Caco-2 (cell line): ENCODE measurements around the gene PUM1. TPM values are rescaled to one million over a fixed set of nuclear protein-coding genes. Genes with fewer than 3 reads are reported as not detected.
A peak's percentile ranks its signal among the peaks of the same experiment; 100 is the strongest.
"Not testable (repeated sequence)": the region's sequence is repeated elsewhere in the genome, so short reads cannot be mapped to it uniquely, and the experiment has no call there.

ENCODE experiments used
- BruUV-seq: library from RNA; stranded (reverse); fragments of 400-500 nt; replicated peaks from 2 replicates; lab custom pipeline; 2021; lab: Mats Ljungman, UMichigan
- CTCF ChIA-PET: fragments of 300-600 bp; sonication (Branson Sonifier 250); formaldehyde crosslinking; loops from one replicate; lab custom pipeline; 2022; ENCODE audit warnings: antibody characterized with exemption; lab: Charles Lee
- POLR2A ChIA-PET: fragments of 300-600 bp; sonication (Branson Sonifier 250); formaldehyde crosslinking; loops from one replicate; lab custom pipeline; 2022; ENCODE audit warnings: antibody characterized with exemption; lab: Charles Lee
- DNase-seq, 2 experiments: peaks; one replicate each; pipeline versions ENCODE4 v3.0.0 to v3.0.0-alpha.2; 2020 to 2022
- H3K27me3 ChIP-seq: replicated peaks from 2 replicates; pipeline ENCODE4 v1.6.0; 2011; ENCODE audit warnings: low read length; ENCODE audit not compliant: control insufficient read depth, insufficient read depth
- H3K36me3 ChIP-seq: 2 replicates; pipeline ENCODE4 v1.5.1; 2011; ENCODE audit warnings: low read length; ENCODE audit not compliant: control insufficient read depth, insufficient read depth
- H3K4me1 ChIP-seq: fragments of 250-450 bp; sonication (Bioruptor Pico); 2 replicates; pipeline ENCODE4 v1.5.1; 2020; ENCODE audit warnings: mild to moderate bottlenecking
- H3K4me3 ChIP-seq: 2 replicates; pipeline ENCODE4 v1.5.1; 2011; ENCODE audit warnings: low read depth, mild to moderate bottlenecking, control low read depth, low read length
- H3K9me3 ChIP-seq: fragments of 250-450 bp; sonication (Bioruptor Pico); 2 replicates; pipeline ENCODE4 v1.5.1; 2020; ENCODE audit warnings: mild to moderate bottlenecking, moderate library complexity
- H3K27ac Mint-ChIP-seq: one replicate; pipeline ENCODE4 v1.8.0; 2022; ENCODE audit warnings: mixed read lengths; ENCODE audit not compliant: unreplicated experiment
- H3K27me3 Mint-ChIP-seq: one replicate; pipeline ENCODE4 v1.8.0; 2022; ENCODE audit warnings: mixed read lengths; ENCODE audit not compliant: insufficient read depth, unreplicated experiment
- H3K36me3 Mint-ChIP-seq: one replicate; pipeline ENCODE4 v1.8.0; 2022; ENCODE audit warnings: mild to moderate bottlenecking, mixed read lengths; ENCODE audit not compliant: insufficient read depth, unreplicated experiment
- H3K4me1 Mint-ChIP-seq: one replicate; pipeline ENCODE4 v1.8.0; 2022; ENCODE audit warnings: low read depth, mixed read lengths; ENCODE audit not compliant: unreplicated experiment
- H3K4me3 Mint-ChIP-seq: one replicate; pipeline ENCODE4 v1.8.0; 2022; ENCODE audit warnings: mild to moderate bottlenecking, moderate library complexity, mixed read lengths; ENCODE audit not compliant: unreplicated experiment
- H3K9me3 Mint-ChIP-seq: one replicate; pipeline ENCODE4 v1.8.0; 2022; ENCODE audit warnings: mixed read lengths; ENCODE audit not compliant: unreplicated experiment
- intact Hi-C: fragments of 100-400 bp; cut with micrococcal nuclease; formaldehyde crosslinking; loops from one replicate; pipeline ENCODE4 v1.10.0; 2022; ENCODE audit not compliant: unreplicated experiment
- total RNA-seq: library from RNA; stranded (reverse); gene quantifications from 2 replicates; pipeline ENCODE4 v1.2.3, GENCODE V29; 2022
- TF ChIP-seq, protein P1 (sequence below), 2 experiments: fragments of 200-600 bp in 1 of 2; IDR thresholded peaks; 1 replicate in 1 of 2; 2 replicates in 1 of 2; pipeline versions ENCODE4 v1.5.1 to v1.8.0; 2011 to 2022; ENCODE audit warnings: antibody characterized with exemption in 1 of 2, control low read depth in 1 of 2, inconsistent platforms in 1 of 2, low read depth in 1 of 2, low read length in 1 of 2, mild to moderate bottlenecking in 1 of 2, moderate library complexity in 1 of 2; ENCODE audit not compliant: insufficient read depth in 1 of 2, severe bottlenecking in 1 of 2, unreplicated experiment in 1 of 2

The PUM1 gene
- total RNA-seq, 1 experiment from 2014 or later: 93.7 TPM

DNA sequence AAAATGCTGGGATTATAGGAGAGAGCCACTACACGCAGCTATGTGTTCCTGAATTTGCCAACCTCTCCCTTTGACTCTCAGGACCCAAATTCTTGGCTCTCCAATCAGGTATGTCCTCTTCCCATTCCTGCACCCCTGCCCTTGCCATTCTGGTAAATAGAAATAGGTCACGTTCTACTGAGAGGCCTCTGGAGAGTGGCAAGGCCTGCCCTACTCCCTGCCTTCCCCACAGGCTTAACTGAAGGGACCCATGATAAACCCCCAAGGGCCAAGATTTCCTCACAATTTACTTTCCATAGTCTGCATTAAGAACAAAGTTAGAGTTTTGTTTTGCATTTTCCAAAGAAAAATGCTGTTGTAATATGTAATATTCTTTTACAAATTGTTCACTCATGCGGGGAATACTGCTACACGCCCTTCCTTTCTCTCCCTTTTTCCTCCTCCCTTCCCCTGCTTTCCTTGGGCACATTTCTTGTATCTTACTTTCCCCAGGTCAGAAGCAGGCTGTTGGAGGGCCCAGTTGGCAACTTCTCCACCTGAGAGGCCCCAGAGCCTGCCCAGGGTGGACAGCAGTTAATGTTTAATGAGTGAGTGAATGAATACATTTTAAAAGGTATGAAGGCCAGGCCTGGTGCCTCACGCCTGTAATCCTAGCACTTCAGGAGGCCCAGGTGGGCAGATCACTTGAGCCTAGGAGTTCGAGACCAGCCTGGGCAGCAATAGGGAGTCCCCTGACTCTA lies 33.9 kb upstream of the PUM1 start:
- BruUV-seq: no TSS peak
- no peaks in the 10 kb centered on the region for H3K9me3 Mint-ChIP-seq
- DNase-seq: peak; percentile 24 to 46
- CTCF ChIA-PET: no interaction called here
- H3K36me3 ChIP-seq: no peaks in the 10 kb centered on the region
- no peaks in the 10 kb centered on the region for H3K9me3 ChIP-seq
- no peaks in the 10 kb centered on the region for H3K36me3 Mint-ChIP-seq
- TF ChIP-seq, protein P1, sequence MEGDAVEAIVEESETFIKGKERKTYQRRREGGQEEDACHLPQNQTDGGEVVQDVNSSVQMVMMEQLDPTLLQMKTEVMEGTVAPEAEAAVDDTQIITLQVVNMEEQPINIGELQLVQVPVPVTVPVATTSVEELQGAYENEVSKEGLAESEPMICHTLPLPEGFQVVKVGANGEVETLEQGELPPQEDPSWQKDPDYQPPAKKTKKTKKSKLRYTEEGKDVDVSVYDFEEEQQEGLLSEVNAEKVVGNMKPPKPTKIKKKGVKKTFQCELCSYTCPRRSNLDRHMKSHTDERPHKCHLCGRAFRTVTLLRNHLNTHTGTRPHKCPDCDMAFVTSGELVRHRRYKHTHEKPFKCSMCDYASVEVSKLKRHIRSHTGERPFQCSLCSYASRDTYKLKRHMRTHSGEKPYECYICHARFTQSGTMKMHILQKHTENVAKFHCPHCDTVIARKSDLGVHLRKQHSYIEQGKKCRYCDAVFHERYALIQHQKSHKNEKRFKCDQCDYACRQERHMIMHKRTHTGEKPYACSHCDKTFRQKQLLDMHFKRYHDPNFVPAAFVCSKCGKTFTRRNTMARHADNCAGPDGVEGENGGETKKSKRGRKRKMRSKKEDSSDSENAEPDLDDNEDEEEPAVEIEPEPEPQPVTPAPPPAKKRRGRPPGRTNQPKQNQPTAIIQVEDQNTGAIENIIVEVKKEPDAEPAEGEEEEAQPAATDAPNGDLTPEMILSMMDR (IDR thresholded peaks at IDR 0.05; ENCODE audit: insufficient read depth in 1 of 2, low read depth in 1 of 2, low read length in 1 of 2, severe bottlenecking in 1 of 2, unreplicated experiment in 1 of 2): no peak
- H3K4me1 ChIP-seq: peaks cover 12% of the 10 kb centered on the region
- no peaks in the 10 kb centered on the region for H3K27me3 ChIP-seq
- POLR2A ChIA-PET: no interaction called here
- intact Hi-C loops: no loop called here
- peaks cover 6% of the 10 kb centered on the region for H3K4me1 Mint-ChIP-seq
- H3K4me3 ChIP-seq: no peak overlapping the region
- no peaks in the 10 kb centered on the region for H3K27me3 Mint-ChIP-seq
- no peak overlapping the region for H3K4me3 Mint-ChIP-seq
- H3K27ac Mint-ChIP-seq: peak overlapping the region; percentile 32

DNA sequence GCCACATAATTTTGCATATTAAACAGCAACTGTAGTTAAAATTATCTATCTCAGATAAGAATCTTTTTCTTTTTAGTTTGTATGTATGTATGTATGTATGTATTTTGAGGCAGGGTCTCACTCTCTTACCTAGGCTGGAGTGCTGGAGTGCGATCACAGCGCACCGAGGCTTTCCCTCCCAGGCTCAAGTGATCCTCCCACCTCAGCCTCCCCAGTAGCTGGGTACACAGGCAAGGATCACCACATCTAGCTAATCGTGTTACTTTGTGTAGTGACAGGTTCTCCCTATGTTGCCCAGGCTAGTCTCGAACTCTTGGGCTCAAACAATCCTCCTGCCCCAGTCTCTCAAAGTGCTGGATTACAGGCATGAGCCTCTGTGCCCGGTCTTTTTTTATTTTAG lies 30.5 kb upstream of the PUM1 start:
- H3K4me1 ChIP-seq: peaks cover 12% of the 10 kb centered on the region
- no peak for DNase-seq
- no peaks in the 10 kb centered on the region for H3K36me3 ChIP-seq
- Mint-ChIP-seq H3K27me3 (no peaks in the 10 kb centered on the region), H3K27ac (no peak overlapping the region), H3K4me1 (peaks cover 6% of the 10 kb centered on the region), H3K4me3 (no peak overlapping the region), H3K9me3 (no peaks in the 10 kb centered on the region), H3K36me3 (no peaks in the 10 kb centered on the region)
- no peaks in the 10 kb centered on the region for H3K9me3 ChIP-seq
- no TSS peak for BruUV-seq
- ChIA-PET CTCF (no interaction called here), POLR2A (no interaction called here)
- TF ChIP-seq, protein P1 (IDR thresholded peaks at IDR 0.05; ENCODE audit: insufficient read depth in 1 of 2, low read depth in 1 of 2, low read length in 1 of 2, severe bottlenecking in 1 of 2, unreplicated experiment in 1 of 2): no peak
- intact Hi-C loops: no loop called here
- H3K4me3 ChIP-seq: no peak overlapping the region
- no peaks in the 10 kb centered on the region for H3K27me3 ChIP-seq

DNA sequence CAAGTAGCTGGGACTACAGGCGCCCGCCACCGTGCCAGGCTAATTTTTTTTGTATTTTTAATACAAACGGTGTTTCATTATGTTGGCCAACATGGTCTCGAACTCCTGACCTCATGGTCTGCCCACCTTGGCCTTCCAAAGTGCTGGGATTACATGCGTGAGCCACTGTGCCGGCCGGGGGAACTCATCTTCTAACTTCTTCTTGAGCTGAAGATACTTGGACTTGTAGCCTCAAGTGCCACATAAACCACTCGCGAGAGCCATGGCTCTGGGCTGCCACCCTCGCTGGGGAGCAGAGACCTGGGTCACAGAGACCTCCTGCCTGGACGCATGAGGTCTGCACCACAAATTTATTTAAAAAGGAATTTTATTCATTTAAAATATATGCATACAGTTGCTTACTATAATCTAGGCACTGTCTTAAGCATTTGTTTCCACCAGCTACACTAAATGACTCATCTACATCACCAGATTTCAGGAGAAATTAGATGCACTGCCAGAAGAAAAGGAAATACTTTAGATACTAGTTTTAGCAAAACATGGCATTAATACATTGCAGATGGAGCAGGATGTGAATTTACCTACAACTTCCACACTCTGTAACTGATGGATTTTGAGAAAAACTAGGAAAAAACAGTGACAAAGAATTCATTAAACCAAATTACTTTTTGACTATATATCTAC lies 29.9 kb upstream of the PUM1 start:
- H3K9me3 ChIP-seq: no peaks in the 10 kb centered on the region
- Mint-ChIP-seq H3K27ac (no peak overlapping the region), H3K4me1 (peaks cover 6% of the 10 kb centered on the region), H3K36me3 (no peaks in the 10 kb centered on the region), H3K9me3 (no peaks in the 10 kb centered on the region), H3K27me3 (no peaks in the 10 kb centered on the region), H3K4me3 (no peak overlapping the region)
- TF ChIP-seq, protein P1 (IDR thresholded peaks at IDR 0.05; ENCODE audit: insufficient read depth in 1 of 2, low read depth in 1 of 2, low read length in 1 of 2, severe bottlenecking in 1 of 2, unreplicated experiment in 1 of 2): no peak
- H3K27me3 ChIP-seq: no peaks in the 10 kb centered on the region
- POLR2A ChIA-PET: no interaction called here
- no peak for DNase-seq
- H3K36me3 ChIP-seq: no peaks in the 10 kb centered on the region
- BruUV-seq: no TSS peak
- CTCF ChIA-PET: no interaction called here
- H3K4me1 ChIP-seq: peaks cover 9% of the 10 kb centered on the region
- no peak overlapping the region for H3K4me3 ChIP-seq
- intact Hi-C loops: no loop called here

DNA sequence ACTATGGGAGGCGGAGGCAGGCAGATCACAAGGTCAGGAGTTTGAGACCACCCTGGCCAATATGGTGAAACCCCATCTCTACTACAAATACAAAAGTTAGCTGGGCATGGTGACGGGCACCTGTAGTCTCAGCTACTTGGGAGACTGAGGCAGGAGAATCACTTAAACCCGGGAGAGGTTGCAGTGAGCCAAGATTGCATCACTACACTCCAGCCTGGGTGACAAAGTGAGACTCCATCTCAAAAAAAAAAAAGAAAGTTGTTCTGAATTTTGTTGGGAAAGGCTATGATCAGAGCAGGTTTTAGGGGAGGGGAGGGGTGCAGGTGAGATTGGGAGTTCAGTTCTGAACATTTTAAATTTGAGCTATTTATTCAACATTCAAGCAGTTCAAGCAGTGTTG lies 22.6 kb upstream of the PUM1 start:
- POLR2A ChIA-PET, BruUV-seq, CTCF ChIA-PET, H3K4me1 Mint-ChIP-seq, H3K4me1 ChIP-seq, H3K9me3 ChIP-seq, H3K9me3 Mint-ChIP-seq, H3K27me3 ChIP-seq, intact Hi-C loops, H3K36me3 Mint-ChIP-seq, H3K4me3 ChIP-seq, H3K27me3 Mint-ChIP-seq, H3K4me3 Mint-ChIP-seq, DNase-seq, H3K27ac Mint-ChIP-seq, H3K36me3 ChIP-seq: not testable (repeated sequence)
